ENCODE data around the gene EPHA2.
A peak's percentile ranks its signal among the peaks of the same experiment; 100 is the strongest.

Gene EPHA2

GRCh38 chr1:16183765-16184556, 28.1 kb upstream of the EPHA2 start:
- DNase-seq (ENCODE audit: low read depth, low spot score), result no peak

GRCh38 chr1:16183179-16183578, 27.3 kb upstream of the EPHA2 start:
- DNase-seq (ENCODE audit: low read depth, low spot score), result no peak

GRCh38 chr1:16181887-16182719, 26.2 kb upstream of the EPHA2 start:
- peak; percentile 69 for DNase-seq (ENCODE audit: low read depth, low spot score)

- DNase-seq (ENCODE audit: low read depth, low spot score), result no peak
These were observed 24.5 kb upstream of the EPHA2 start for GRCh38 chr1:16180291-16180824.

GRCh38 chr1:16178596-16179497, 23.0 kb upstream of the EPHA2 start:
- no peak for DNase-seq (ENCODE audit: low read depth, low spot score)

GRCh38 chr1:16177306-16177705, 21.4 kb upstream of the EPHA2 start:
- DNase-seq (ENCODE audit: low read depth, low spot score), result no peak

GRCh38 chr1:16176653-16177052, 20.8 kb upstream of the EPHA2 start:
- DNase-seq (ENCODE audit: low read depth, low spot score), result no peak

GRCh38 chr1:16175610-16176553, 20.0 kb upstream of the EPHA2 start:
- DNase-seq (ENCODE audit: low read depth, low spot score), result no peak

- DNase-seq (ENCODE audit: low read depth, low spot score), result no peak
These were observed 19.2 kb upstream of the EPHA2 start for GRCh38 chr1:16174886-16175598.

GRCh38 chr1:16174261-16174868, 18.5 kb upstream of the EPHA2 start:
- no peak for DNase-seq (ENCODE audit: low read depth, low spot score)

- no peak for DNase-seq (ENCODE audit: low read depth, low spot score)
These were observed 17.8 kb upstream of the EPHA2 start for GRCh38 chr1:16173447-16174260.

- DNase-seq (ENCODE audit: low read depth, low spot score), result no peak
These were observed 17.1 kb upstream of the EPHA2 start for GRCh38 chr1:16172964-16173446.

GRCh38 chr1:16172218-16172830, 16.5 kb upstream of the EPHA2 start:
- no peak for DNase-seq (ENCODE audit: low read depth, low spot score)

- DNase-seq (ENCODE audit: low read depth, low spot score), result no peak
These were observed 15.7 kb upstream of the EPHA2 start for GRCh38 chr1:16171314-16172151.

- no peak for DNase-seq (ENCODE audit: low read depth, low spot score)
These were observed 14.4 kb upstream of the EPHA2 start for GRCh38 chr1:16170283-16170673.

GRCh38 chr1:16168622-16169360, 12.9 kb upstream of the EPHA2 start:
- DNase-seq (ENCODE audit: low read depth, low spot score), result no peak

Measured in iPS DF 19.7 (cell line).